Activated T-cell treated with anti-CD3 and anti-CD28 coated beads for 24 hours (primary cell): ENCODE results near the gene RAB7B.

Source experiments
- DNase-seq: peaks from one replicate; pipeline ENCODE4 v3.0.0-alpha.2; 2020; ENCODE audit warnings: low read depth

Gene RAB7B

DNA sequence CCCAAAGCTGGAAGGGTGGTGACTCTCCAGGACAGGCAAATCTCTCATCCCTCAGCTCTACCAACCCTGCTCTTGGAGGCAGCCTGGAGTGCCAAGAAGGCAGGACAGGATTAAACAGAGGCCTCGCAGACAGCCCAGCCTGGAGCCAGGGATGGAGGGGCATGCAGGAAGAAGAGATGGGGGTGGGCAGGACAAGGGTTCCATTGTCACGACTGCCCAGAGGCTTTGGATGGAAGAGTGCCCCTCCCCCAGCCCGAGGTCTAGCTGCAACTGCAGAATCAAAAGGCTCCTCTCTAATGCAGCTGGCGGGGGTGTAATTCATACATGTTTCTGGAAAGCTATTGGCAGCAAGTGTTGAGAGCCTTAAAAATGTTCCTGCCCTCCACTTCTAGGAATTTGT is 8.8 kb downstream of the RAB7B start:
- DNase-seq = no peak

DNA sequence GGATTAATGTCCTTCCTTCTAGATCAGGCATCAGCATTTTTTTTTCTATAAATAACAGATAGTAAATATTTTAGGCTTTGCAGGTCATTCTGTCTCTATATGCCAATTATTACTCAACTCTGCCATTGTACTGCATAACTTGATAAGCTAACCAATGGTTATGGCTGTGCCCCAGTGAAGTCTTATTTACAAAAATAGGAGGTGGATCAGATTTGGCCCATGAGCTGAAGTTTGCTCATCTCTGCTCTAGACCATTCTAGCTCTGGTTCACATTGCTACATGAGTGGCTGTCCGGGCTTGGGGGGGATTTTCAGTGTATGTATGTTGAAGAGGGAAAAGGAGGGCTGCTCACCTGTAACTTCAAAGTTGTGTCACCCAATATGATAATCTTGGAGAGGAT is 10.1 kb downstream of the RAB7B start:
- no peak for DNase-seq

DNA sequence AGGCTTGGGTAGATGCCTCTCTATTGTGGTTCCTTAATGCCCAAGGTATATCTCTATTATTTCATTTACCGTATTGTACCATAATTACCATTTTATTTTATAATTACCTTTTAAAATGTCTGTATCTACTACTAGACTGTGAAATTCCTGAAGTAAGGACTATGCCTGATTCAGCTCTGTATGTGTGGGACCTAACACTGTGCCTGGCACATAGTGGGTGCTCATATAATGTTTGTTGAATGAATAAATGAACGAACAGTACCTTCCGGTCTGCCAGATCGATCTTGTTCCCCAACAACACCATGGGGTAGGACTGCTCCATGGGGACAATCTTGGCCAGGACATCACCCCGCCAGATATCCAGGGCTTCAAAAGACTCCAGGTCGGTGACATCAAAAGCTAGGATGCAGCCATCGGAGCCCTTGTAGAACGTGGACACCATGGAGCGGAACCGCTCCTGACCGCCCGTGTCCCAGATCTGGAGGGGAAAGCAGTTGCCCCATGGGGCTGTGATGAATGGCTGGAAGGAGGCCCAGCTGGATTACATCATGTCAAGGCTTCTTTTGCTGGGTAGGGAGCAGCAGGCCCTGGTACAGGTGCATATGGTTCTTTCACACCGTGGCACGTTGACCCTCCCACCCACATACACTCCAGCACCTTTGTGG is 10.8 kb downstream of the RAB7B start:
- DNase-seq = no peak

DNA sequence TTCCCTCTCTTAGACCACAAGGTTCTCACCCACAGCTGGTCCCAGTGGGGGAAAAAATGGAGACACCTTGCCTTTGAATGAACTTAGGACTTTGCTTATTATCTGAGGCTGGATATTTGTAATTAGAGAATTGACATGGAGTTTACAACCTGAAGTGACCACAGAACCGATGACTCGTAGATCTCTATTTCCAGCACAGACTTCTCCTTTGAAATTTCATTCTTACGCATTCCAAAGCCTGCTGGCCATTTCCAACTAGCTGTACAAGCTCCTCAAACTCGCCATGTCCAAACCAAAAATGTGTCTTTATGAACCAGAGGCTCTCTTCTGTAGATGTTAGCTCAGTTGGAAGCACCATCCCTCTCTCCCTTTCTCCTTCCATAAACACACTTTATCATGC is 12.0 kb downstream of the RAB7B start:
- DNase-seq = no peak

DNA sequence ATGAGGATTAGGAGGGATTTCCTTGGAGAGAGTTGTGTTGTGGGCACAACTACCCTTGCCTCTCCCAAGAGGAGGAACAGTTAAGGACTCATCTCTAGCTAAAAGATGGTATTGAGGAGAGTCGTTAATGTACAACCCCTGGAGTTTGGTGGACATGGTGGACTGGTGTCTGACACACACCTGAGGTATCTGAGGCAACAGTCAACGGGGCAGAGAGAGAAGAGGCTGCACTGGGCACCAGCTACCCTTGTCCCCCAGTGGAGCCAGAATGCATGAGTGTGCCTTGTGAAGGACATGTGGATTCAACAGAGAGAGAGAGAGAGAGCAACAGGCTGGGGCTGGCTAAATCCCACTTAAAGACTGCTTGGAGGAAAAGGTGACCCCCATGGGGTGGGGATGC is 13.0 kb downstream of the RAB7B start:
- no peak for DNase-seq

DNA sequence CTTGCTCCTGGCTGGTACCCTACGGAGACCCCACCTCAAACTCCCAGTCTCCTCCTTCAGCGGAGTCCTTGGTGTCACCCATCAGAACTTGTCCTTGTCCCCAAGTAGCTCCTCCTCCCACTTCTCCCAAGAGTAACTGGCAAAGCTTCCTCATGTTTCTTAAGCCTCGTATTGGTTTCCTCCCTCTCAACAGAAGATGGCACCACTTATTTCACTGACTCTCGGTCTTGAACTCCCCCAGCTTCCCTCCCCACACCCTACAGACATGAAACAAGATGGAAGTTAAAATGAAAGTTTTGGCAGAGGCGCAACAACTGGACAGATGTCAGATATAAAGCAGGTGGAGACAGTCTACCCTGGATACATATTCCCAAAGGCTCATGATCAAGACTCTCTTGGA is 13.4 kb downstream of the RAB7B start:
- DNase-seq = no peak

DNA sequence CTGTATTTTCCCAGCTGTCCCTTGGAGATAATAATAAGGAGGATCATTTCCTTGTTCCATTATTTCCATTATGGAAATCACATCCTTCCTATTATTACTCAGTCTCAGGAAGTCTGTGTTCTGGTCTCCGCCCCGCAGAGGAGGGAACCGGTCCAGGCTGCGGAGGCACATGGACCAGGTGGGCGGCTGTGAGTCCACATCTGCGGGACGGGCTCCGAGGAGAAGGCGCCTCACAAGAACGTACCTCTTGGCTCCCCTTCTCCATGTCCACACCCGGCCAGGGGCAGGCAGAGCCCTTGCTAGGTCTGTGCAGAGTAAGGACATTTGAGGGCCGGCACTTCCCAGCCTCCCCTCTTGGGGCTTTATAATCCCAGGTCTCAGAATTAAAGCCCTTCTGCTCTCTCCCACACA is 14.6 kb downstream of the RAB7B start:
- no peak for DNase-seq

DNA sequence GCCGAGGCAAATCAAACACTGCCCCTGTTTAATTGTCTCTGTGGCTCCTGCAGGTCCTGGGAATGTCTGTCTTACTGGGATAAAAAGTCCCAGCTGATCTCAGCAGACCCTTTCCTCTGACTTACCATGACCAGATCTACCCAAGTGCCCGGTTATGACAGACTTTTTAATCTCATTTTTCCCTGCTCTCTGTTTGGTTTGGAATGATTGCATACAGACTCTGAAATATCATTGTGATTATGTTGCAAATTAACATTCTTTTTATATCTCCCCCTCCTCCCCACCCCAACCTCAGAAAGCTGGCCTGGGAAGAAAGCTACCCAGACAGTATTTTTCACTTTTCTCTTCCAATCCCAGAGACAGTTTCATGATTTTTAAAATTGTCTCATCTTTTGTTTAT is 16.3 kb downstream of the RAB7B start:
- DNase-seq = no peak

DNA sequence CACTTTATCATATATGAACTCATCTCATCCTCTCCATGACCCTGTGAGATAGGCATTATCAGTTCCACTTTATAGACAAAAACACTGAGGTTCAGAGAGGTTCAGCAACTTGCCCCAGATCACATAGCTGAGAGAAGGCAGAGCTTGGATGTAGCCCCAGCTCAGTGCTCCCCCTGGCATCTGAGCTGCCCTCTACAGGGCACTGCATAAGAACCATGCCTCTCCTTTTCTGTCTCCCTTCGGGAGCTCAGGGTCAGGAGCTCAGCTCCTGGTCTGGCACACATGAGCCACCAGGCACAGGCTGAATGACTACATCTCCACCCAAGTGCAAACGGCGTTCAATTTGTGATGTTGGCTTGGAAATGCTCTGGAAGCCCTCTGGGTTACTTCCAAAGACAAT is 16.9 kb downstream of the RAB7B start:
- no peak for DNase-seq

DNA sequence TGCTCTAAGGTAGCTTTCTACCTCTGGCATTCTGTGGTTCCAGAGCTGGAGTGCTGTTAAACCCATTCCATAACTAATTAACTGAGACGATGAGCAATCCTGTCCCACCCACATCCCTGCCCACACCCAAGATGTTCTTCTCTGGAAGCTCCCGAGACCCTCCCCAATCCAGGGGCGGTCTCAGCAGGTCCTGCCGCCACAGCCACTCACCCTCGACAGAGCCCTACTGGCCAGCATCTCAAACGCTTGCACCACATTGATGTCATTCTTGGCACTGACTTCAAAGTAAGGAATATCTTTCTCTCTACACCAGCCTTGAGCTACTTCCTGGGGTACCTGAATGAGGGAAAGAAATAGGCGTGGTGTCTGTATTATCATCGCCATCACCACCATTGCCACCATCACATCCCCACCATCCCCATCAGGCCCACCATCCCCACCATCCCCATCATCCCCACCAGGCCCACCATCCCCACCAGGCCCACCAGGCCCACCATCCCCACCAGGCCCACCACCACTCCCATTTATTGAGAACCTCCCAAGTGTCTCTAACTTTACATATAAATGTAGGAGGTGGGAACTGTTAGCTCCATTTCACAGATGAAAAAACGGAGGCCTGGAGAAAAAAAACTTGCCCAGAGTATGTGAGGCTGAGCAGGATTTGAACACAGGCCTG is 17.7 kb downstream of the RAB7B start:
- DNase-seq = no peak

DNA sequence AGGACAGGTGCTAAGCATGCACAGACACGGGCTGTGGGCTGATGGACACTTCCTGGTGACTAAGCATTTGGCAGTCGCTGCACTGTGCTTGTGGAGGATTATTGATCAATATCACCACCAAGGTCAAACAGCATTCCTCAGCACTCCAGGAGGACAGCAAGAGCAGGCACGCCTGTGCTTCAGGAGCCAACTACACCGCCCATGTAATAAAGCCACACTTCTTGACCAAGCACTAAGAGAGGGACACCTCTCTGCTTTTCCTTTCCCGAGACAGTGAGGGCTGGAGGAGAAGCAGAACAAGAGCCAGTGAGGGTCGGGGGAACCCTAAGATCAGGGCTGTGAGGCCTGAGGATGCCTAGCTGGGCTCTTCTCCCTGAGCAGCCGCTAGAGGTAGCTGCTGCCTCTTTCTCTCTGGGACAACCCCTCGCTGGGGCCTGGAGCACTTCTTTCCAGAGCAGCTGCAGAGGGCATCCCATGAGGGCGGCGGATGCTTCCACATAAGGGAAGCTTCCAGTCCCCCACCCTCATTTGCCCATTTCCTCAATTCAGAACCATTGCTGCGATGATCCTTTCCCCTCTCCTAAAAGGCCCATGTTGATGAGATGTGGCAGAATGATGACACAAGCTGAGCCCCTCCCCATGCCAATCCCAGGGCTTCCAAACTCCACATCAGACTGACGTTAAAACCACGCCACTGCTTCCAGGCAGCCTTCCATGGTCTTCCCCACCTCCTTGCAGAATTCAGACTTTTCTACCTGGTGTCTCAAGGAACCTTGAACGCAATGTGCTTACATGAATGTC is 19.1 kb downstream of the RAB7B start:
- no peak for DNase-seq

DNA sequence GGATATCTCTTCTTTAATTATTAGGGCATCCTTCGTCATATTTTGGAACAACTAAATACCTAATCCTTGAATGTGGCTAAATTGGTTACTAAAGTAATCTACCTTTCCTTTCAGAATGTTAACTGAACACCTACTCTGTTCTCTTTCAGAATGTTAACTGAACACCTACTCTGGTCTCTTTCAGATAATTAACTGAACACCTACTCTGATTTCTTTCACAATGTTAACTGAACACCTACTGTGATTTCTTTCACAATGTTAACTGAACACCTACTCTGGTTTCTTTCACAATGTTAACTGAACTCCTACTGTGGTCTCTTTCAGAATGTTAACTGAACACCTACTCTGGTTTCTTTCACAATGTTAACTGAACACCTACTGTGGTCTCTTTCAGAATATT is 21.9 kb downstream of the RAB7B start:
- DNase-seq = no peak

DNA sequence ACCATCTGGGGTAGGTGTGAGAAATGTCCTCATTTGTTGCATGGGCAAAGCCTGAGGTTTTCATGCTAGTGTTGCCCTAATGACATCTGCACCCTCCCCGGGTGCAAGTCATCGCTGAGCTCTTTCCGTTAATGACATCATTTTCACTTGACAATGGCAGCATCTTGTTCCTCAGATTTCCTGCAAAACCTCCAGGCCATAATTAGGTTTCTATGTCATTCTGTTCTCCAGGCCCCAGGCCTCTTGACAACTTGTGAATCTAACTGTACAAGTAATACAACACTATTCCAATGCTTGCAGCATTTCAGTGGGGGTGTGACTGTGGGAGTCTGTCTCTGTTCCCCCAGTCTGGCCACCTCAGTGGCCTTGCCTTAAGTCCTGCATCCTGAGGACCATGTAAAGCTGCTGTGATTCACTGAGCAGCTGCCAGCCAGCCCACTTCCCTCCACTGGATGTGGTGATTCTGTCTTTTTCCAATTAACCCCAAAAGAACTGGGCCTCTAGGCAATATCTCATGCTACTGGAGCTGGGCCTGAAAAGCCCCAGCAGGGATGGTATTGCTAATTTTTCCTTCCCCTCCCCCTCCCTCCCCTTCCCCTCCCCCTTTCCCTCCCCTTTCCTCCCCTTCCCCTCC is 22.8 kb downstream of the RAB7B start:
- DNase-seq = no peak

DNA sequence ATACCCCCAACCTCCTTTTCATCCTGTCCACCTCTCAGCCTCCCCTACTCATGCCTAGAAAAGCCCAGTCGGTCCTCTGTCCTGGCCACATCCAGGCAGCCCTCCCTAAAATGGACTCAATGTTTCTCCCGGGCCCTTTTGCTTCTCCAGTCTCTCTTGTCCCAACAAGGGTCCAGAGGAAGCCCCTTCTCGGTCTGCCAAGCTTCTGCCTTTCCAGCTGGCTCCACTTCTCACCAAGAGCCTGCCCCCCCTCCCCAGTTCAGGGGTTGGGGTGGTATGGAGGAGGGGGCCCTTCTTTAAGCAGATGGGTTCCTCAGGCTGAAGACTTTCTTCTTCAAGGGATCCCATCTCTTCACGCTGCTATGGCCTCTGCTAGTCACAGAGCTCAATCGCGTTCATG is 23.9 kb downstream of the RAB7B start:
- no peak for DNase-seq

DNA sequence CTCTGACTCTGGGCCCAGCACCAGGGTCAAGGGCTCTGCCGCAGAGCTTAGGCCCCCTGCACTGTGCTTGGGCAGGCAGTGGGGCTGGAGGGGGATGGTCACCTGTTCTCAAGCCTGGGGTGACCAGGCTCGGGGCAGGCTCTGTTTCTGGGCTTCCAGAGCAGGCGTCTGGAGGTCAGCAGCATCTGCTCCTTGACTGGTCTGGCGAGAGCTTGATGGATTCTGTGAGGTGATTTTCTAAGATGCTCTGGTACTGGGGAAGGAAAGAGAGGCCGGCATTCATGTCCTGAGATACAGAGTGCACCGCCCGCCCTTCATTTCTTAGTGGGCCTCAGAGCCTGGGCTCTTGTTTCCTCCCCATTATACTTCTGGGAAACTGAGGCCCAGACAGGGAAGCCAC is 24.5 kb downstream of the RAB7B start:
- DNase-seq = no peak

DNA sequence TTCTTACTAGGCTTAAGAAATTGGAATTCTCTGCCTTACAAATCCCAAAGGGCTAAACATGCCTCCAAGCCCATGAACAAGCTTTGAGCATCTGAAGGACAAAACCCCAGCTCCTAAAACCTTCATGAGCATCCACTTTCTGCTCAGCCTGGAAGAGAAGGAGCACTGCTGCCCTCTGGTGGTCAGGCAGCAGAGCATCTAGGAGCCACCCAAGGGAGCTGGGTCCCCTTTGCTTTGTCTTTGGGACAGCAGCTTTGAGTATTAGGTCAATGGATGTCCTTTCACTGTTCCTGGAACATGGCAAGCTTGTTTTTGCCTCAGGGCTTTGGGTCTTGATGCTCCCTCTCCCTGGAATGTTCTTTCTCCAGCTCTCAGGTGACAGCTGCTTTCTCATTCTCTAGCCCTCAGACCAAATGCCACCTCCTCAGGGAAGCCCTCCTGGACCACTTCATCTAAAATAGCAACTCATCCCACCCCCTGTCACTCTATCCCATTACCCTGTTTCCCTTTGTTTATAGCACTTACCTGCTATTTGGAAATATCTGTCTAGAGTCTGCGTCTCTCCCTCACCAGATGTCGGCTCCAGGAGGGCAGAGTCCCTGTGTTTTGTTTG is 25.7 kb downstream of the RAB7B start:
- DNase-seq = peak; percentile 66

DNA sequence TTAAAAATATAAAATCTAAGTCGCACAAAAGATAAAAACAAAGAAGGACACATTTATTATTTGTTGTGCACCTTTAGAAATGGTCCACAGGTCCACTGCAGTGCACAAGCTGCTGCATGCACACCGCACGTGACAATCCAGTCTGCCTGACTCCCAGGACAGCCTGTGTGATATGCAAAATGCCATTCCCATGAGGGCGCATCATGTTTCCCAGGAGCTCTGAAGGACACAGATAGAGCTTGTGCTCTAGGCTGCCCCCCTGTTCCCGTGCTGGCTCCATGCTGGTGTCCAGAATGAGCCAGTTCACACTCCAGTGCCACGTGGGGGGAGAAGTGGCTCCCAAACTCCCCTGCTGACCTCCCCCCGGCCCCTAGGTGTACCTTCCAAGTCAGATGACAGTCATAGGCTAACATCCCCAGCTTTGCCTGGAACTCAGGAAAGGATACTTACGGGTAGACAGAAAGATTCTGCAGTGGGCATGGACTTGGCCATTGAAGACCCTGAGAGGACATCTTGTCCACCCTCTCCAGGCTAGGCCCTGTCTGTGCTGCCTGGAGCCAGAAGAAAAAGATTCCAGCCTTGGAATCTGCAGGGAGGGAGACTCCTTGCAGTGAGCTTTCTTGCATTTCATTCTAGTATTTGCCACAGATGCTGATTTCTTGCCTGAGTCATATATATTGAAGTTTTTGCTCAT is 26.3 kb downstream of the RAB7B start:
- no peak for DNase-seq

DNA sequence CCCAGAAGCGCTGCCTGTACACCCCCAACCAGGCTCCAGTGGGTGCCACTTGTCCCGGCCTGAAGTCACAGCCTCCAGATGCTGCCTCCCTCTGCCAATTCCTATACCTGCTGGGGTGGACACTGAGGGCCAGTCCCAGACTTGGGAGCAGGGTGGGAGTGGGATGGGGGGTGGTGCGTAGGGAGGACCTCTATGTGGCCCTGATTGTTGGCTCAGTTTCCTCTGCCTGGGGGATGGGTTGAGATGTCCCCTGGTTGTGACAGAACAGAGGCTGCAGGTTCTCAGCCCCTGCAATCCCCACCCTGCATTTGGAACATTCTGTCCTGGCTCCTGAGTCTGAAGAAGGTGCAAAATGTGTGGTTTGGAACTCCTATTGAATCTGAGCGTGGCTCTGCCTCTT is 27.2 kb downstream of the RAB7B start:
- no peak for DNase-seq

DNA sequence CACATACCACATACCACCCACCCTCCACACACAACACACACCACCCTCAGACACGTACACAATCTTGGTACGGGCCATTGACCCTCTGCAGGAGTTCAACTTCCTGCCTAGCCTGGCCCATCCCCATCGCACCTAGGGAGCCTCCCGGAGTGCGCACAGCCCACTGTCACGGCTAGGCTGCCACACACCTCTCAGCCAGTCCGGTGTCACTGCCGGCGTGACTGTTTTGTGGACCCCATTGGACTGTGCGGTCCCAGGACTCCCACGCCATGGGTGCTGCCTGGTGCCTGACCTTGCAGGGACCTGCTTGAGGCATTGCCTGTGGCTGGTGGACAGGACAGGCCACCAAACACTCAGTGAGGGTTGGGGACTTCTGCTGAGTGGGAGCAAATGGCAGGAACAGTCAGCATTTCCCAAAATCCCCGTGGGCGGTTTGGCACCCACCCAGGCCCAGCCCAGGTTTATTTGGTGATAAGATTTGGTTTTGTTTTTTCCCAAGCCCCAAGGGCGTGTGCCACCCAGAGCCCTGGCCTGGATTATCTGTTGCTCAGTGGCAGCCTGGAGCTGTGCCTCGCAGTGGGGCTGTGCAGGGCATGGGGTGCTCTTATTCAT is 27.7 kb downstream of the RAB7B start:
- no peak for DNase-seq

DNA sequence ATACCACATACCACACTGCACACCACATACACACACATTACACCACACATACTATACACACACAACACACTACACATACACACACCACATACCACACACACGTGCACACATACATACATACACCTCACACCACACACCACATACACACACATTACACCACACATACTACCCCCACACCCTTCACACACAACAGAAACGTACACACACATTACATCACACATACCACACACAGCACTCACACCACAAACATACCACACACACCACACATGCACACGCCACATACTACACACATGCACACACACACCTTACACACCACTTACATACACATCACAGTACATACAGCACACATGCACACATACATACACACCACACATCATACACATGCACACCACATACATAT is 28.5 kb downstream of the RAB7B start:
- DNase-seq = no peak
